Measurements from ENCODE around the gene TMEM229B.

Gene TMEM229B

DNA sequence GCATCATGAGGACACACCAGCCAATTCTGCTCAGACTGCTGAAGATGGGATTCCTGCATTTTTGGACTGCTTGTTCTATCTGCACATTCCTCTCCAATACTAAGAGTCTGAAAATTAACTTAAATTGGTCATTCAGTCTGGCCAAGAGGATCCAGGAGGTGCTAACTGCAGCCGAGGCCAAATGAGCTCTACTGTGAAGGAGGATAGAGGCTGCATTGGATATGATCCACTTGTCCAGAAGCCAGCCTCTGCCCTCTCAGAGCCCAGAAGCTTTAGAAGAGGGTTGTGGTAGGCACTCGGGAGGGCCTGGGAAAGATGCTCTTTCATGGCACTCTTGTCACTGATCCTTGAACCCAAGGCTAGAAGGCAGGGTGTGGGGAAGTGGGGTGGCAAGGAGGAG lies 39.4 kb downstream of the TMEM229B start:
- no peak for DNase-seq

- DNase-seq = no peak
Measured at GRCh38 chr14:67447033-67447381, 41.5 kb downstream of the TMEM229B start.

DNA sequence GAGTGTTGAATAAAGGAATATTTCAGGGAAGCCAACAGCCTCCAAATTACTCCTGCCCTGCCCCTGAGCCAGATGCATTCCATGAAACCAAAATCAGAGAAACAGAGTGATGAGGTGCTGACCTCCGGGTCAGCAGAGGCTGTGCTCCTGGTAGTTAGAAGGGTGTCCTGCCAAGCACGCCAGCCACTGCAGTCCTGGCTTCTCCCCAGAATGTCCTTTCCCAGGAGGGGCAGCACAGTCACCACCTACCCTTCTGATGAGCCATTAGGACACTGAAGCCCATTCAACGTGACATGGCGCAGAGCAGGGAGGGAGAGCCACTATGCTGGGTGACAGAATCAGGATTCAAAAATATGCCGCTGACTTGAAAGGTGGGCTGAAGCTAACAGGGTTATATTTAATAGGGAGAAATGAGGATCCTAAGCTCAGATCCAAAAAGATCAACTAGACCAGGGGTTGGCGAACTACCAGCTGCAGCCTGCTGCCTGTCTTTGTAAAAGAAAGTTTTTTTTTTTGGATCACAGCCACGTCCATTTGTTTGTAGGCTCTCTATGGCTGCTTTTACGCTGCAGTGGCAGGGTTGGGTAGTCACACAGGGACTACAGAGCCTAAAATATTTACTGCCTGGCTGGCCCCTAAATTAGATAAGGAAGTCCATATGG lies 42.0 kb downstream of the TMEM229B start:
- no peak for DNase-seq

- no peak for DNase-seq
Measured at GRCh38 chr14:67444395-67444794, 44.1 kb downstream of the TMEM229B start.

DNA sequence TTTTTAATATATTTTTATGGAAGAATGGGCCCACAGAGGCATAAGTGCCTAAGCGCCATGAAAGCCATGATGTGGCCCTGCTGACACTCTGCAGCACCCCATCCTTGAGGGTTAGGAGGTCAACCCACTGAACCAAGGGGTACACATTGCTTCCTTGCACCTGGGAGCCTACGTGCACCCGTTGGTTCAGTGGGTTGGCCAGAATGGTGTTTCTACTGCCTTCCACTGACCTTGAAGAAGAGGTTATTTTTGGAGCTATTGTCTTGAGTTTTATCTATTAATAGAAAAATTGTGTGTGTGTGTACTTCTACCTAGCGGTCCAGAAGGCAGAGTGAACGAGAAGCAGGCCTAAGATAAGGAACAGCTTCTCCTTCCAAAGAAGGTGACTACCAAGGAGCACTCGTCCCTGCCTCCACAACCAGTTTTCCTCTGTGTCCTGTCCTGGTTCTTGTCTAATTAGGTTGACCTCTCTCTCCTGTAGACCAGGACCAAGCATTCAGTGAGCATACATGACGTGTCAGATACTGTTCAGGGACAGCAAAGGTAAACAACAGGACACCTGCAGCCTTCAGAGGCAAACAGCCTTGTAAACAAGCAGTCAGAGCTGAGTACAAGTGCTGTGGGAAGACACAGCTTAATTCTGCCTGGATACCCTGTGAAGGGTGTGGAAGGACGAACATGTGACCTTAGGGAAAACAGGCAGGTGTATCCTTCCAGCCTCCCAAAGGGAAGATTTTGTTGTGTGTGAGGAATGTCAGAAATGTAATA lies 46.2 kb downstream of the TMEM229B start:
- no peak for DNase-seq

DNA sequence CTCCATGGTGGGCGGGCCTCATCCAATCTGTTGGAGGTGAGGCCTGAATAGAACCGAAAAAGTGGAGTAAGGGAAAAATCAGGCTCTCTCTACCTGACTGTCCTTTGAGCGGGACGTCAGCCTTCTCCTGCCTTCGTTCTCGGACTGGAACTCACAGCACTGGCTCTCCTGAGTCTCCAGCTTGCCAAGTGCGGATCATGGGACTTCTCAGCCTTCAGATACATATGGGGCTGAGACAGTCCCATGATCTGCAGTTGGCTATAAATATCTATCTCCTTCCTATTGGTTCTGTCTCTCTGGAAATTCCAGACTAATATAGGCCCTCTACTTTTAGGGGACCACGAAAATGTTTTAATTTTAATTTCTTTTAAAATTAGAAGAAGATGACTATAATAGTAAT lies 46.8 kb downstream of the TMEM229B start:
- DNase-seq = no peak

DNA sequence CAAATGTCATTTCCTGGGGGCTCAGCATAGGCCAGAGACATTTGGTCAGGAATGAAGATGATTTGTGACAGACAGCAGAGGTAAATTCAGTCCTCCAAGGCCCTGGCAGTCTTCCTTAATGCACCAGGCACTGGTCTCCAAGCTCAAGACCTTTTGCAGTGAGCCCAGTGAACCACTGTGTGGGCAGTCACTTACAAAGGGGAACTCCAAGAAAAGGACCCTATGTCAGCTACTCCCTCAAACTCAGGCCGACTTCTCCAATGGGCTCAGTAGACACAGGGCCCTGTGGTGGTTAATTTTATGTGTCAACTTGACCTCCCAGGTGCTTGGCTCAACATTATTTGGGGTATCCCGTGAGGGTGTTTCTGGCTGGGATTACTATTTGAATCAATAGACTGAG lies 47.3 kb downstream of the TMEM229B start:
- DNase-seq = no peak

GRCh38 chr14:67440513-67440912 lies 48.0 kb downstream of the TMEM229B start:
- DNase-seq = no peak

DNA sequence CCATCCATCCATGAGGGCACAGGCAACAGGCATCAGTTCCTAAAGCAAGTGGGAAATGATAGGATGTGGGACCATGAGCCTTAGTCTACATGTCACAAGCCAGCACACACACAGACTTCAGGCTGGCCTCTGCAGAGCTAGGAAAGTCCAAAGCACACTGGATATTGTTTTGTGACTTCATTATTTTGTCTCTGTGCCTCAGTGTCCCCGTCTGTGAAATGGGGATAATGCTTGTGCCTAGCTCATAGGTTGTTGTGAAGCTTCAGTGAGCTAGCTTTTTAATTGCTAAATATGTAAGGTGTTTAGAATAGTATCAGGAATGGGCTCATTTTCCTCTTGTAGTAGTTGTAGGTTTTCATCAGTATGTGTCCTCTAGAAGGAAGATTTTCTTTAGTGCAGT lies 49.6 kb downstream of the TMEM229B start:
- DNase-seq = no peak

- DNase-seq = no peak
Measured at GRCh38 chr14:67436006-67436866, 52.3 kb downstream of the TMEM229B start.

DNA sequence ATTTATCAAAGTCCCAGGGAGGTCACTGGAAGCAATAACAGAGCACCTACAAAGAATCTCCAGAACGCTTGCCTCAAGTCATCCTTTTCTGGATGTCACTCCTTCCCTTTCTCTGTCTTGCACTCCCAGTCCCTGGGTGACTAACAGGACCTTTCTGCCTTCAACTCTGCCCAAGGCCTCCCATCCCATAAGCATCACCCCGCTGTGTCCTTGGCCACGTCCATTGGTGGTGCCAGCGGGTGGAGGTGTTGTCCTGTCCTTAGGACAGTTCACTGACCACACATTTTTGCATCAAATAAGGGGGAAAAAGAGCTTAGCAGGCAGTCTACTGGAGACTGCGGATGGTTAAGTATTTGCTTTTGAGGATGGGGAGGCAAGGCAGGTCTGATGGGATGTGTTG lies 52.9 kb downstream of the TMEM229B start:
- DNase-seq = no peak

- no peak for DNase-seq
Measured at GRCh38 chr14:67432050-67432564, 56.4 kb downstream of the TMEM229B start.

DNA sequence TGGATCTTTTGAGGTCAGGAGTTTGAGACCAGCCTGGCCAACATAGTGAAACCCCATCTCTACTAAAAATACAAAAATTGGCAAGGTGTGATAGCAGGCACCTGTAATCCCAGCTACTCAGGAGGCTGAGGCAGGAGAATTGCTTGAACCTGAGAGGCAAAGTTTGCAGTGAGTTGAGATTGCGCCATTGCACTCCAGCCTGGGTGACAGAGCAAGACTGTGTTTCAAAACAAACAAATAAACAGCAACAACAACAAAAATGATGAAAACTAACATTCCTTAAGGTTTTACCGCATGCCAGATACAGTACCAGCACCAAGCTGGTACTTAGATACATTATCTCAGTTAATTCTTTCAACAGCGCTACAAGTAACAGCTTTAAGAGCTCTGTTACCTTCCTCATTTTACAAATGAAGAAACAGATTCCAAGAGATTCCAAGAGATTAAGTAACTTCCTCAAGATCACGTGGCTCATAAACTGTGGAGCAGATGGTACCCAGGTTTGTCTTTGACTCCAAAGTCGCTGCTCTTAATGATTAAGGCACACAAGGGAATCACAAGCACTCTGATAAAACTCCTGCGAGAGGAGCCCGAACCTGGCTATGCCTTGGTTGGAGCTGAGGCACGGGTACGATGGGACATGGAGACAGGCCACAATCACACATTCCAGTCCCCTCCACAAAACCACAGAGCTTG lies 58.9 kb downstream of the TMEM229B start:
- DNase-seq = peak; percentile 39

- peak; percentile 67 for DNase-seq
Measured at GRCh38 chr14:67428501-67429031, 60.0 kb downstream of the TMEM229B start.

DNA sequence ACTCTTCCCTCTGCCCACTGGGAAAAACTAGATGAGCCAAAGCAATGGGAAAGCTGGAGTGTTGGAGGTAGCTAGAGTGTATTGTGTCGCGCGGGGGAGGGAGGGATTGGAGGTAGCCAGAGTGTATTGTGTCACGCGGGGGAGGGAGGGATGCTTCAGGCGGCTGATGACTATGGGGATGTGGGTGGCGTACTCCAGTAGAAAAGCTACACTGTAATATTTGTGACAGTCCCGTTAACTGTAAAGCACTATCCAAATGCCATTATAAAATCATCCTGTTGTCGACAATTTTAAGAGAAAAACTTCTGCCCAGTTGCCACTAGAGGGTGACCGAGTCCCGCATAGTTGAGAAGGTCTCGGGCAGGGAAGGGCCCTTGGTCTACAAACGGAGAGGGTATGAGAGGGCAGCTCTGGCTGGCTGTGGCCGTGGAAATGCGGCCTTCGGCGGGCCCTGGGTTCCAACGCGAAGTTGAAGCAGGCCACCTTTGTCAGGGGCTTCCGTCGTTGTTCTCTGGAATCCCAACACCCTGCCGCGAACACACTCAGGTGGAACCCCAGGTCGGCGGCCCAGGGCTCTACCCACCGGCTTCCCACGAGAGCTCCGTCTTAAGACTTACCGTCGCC lies 61.4 kb downstream of the TMEM229B start:
- peak; percentile 86 for DNase-seq

DNA sequence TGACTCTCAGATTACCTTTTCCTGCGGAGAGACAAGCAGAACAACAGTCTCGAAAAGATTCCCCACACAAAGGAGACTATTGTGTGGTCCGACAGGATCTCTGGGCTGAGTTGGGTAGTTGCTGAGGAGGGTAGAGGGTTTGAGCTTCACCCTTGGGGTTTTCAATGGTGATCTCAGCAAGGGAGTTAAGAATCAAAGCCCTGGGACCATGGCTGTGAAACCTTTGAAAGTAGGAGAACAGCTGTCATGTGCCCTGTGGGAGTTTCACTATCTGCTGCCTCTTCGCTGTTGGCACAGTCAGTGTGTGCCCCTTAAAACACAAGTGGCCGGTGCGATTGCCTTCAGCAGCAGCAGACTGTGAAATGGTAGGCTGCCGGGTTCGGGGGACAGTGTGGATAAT lies 62.4 kb downstream of the TMEM229B start:
- no peak for DNase-seq

DNA sequence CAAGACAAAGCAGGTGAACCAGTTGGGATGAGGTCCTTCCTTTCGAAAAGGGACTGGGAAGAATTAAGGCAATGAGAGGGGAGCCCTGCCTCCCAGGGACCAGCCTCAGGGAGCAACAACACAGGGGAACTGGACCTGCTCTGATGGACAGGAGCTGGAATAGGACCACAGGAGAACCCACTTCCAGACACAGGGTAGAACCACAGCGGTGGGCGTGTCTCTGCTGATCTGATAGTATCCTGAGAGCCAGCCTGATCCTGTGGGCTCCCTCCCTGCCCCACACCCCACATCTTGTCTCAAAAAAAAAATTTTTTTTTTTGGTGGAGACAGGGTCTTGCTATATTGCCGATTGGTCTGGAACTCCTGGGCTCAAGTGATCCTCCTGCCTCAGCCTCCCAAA lies 62.9 kb downstream of the TMEM229B start:
- no peak for DNase-seq

- no peak for DNase-seq
Measured at GRCh38 chr14:67424539-67424938, 64.0 kb downstream of the TMEM229B start.

GRCh38 chr14:67423424-67423823 lies 65.1 kb downstream of the TMEM229B start:
- no peak for DNase-seq

DNA sequence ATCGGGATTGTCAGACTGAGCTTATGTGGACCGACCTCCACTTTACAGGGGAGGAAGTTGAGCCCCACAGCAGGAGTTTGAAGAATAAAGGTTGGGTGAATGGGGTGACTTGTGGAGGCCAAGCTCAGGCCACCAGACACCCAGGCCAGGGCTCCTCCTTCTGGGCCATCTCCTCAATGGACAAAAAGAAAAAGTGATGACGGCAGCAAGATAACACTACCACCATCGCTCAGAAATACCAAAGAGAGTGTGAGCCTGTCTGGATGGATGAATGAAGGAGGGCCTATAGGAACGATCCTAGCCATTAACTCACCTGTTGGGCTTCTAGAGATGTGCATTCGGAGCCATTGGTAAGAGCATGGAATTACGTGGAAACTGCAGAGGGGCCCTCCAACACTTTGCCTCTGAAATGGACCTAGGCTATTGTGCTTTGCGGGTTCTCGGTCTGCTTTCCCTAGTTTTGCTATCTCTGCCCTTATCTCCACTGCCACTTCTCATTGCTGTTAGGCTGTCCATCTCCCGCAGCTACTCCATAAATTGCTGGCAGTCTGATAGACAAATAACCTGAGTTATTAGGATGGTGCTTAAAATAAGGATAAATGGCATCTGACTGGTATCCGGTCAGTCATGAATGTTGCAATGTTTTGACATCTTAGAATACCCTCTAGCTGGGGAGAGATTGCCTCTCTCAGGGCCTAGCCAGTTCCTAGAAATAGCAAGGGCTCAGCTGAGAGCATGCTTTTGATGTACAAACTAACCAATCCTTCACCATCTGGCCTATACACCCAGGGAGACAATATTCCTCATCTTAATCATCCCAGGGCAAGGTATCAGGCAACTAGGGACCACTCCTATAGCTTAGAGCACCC lies 66.9 kb downstream of the TMEM229B start:
- DNase-seq = no peak
